Measurements from ENCODE around the gene PIK3AP1. TPM values are rescaled to one million over a fixed set of nuclear protein-coding genes. Genes with fewer than 3 reads are reported as not detected.

The PIK3AP1 gene
- 0.56 to 1.5 TPM (median 0.64 TPM) in 5 replicates for total RNA-seq (2022; extraction: Qiagen RNA extraction)

GRCh38 chr10:96720422-96721206 lies at the start of gene PIK3AP1:
TSS of gene PIK3AP1 (minus strand) at chr10:96720514. CDS start at chr10:96720394, 120 bp downstream.

GRCh38 chr10:96586419-96587263 lies 133.7 kb downstream of the PIK3AP1 start, which contains the start of gene TM9SF3:
TSS of gene TM9SF3 (minus strand) at chr10:96587012. CDS start at chr10:96586835, 177 bp downstream.

Other genes starting within 250 kb of the PIK3AP1 start
- gene TLL2, start 206.6 kb downstream of the PIK3AP1 start, total RNA-seq (2022; extraction: Qiagen RNA extraction): 0.06 to 0.15 TPM (median 0.12 TPM) in 5 replicates
- 53.6 to 85.4 TPM (median 80.7 TPM) in 5 replicates for gene TM9SF3, start 133.5 kb downstream of the PIK3AP1 start, total RNA-seq (2022; extraction: Qiagen RNA extraction)
- gene LCOR, start 111.8 kb upstream of the PIK3AP1 start, total RNA-seq (2022; extraction: Qiagen RNA extraction): 5.8 to 10.1 TPM (median 7.5 TPM) in 5 replicates